ENCODE measurements around the gene RAD17.

RAD17 gene

DNA sequence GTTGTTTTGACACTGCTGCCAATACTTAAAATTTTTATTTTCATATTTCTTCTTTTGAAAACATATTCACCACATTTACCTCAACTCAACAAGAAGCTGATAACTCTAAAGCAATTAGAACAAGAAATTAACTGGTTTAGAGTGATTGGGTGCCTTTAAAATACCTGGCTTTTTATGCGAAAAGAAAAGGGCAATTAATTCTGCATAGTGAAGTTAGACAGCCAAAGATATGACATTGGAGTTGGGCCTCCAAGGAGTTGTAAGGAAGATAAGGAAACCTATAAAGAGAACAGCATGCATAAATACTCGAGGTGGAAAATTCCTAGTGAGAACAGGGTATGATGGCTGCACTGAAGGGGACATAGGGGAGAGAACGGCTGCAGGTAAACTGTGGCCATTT is 9.9 kb upstream of the RAD17 start:
- TF ChIP-seq, protein P1, sequence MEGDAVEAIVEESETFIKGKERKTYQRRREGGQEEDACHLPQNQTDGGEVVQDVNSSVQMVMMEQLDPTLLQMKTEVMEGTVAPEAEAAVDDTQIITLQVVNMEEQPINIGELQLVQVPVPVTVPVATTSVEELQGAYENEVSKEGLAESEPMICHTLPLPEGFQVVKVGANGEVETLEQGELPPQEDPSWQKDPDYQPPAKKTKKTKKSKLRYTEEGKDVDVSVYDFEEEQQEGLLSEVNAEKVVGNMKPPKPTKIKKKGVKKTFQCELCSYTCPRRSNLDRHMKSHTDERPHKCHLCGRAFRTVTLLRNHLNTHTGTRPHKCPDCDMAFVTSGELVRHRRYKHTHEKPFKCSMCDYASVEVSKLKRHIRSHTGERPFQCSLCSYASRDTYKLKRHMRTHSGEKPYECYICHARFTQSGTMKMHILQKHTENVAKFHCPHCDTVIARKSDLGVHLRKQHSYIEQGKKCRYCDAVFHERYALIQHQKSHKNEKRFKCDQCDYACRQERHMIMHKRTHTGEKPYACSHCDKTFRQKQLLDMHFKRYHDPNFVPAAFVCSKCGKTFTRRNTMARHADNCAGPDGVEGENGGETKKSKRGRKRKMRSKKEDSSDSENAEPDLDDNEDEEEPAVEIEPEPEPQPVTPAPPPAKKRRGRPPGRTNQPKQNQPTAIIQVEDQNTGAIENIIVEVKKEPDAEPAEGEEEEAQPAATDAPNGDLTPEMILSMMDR (IDR thresholded peaks at IDR 0.05; ENCODE audit: insufficient read depth, low read length, poor library complexity, severe bottlenecking) = no peak
- no peak for DNase-seq (ENCODE audit: extremely low read depth, insufficient read length)
- H3K4me3 ChIP-seq (replicated peaks; ENCODE audit: low read depth, low read length) = no peak overlapping the region

DNA sequence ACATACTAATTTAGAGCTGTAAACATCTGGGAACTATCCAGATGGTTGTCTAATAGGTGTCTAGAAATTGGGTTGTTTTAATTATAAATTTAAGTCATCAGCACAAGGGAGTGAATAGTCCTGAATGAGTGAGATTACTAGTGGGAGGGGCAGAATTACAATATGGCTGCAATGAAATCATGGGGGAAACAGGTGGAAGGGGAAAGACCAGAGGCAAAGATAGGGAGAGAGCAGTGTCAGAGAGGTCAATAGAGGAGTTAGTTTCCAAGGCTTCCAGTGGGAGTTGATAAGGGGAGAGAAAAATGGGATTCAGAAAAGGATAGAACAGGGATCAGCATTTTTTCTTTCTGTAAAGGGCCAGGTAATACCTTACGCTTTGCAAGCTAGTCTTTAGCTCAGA is 9.2 kb upstream of the RAD17 start:
- H3K36me3 ChIP-seq (ENCODE audit: control insufficient read depth, insufficient read depth, low read length) = peaks cover 9% of the 10 kb centered on the region
- H3K4me3 ChIP-seq (replicated peaks; ENCODE audit: low read depth, low read length) = no peak overlapping the region
- TF ChIP-seq, protein P1 (IDR thresholded peaks at IDR 0.05; ENCODE audit: insufficient read depth, low read length, poor library complexity, severe bottlenecking) = no peak
- DNase-seq (ENCODE audit: extremely low read depth, insufficient read length) = no peak
- H3K27me3 ChIP-seq (replicated peaks; ENCODE audit: control insufficient read depth, insufficient read depth, low read length) = no peaks in the 10 kb centered on the region

More for the DNA sequence above, 9.9 kb upstream of the RAD17 start:
- peaks cover 6% of the 10 kb centered on the region for H3K36me3 ChIP-seq (ENCODE audit: control insufficient read depth, insufficient read depth, low read length)
- no peaks in the 10 kb centered on the region for H3K27me3 ChIP-seq (replicated peaks; ENCODE audit: control insufficient read depth, insufficient read depth, low read length)

DNA sequence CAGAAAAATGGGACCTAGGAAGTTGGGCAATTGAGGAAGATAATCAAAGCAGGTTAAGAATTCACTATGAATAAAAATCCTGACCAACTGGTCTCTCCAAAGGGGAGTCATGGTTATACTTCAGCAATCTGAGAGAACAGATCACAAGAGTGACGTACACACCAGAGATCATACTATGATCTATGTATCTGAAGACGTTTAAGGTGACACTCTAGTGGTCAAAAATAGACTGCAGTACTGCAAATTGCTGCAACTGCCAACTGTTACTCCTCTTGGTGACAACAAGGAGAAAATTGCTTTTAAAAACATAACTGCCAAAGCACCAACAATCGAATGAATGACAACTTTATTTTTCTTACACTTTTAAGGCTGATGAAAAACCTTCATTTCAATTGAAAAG is 5.2 kb upstream of the RAD17 start:
- DNase-seq (ENCODE audit: extremely low read depth, insufficient read length) = no peak
- TF ChIP-seq, protein P1 (IDR thresholded peaks at IDR 0.05; ENCODE audit: insufficient read depth, low read length, poor library complexity, severe bottlenecking) = peak; percentile 39
- Histone ChIP-seq H3K4me3 (replicated peaks; ENCODE audit: low read depth, low read length) (no peak overlapping the region), H3K36me3 (ENCODE audit: control insufficient read depth, insufficient read depth, low read length) (peaks cover 7% of the 10 kb centered on the region), H3K27me3 (replicated peaks; ENCODE audit: control insufficient read depth, insufficient read depth, low read length) (no peaks in the 10 kb centered on the region)

DNA sequence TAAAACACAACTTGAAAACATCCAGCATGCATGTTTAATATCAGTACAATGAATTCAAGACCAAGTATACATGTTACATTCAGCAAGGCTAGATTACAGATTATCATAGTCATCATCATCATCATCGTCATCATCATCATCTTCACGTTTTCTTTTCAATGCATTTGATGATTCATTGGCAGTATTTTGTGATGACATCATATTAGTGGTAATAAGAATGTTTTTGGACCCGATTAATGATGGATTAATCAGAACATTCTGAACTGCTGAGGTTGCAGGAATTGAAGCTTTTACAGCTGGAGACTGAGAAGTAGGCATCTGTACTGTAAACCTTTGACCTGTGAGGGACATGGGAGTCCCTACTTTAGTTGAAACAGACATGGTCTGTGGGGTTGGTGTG is 4.8 kb upstream of the RAD17 start:
- Histone ChIP-seq H3K27me3 (replicated peaks; ENCODE audit: control insufficient read depth, insufficient read depth, low read length) (no peaks in the 10 kb centered on the region), H3K4me3 (replicated peaks; ENCODE audit: low read depth, low read length) (no peak overlapping the region), H3K36me3 (ENCODE audit: control insufficient read depth, insufficient read depth, low read length) (peaks cover 7% of the 10 kb centered on the region)
- DNase-seq (ENCODE audit: extremely low read depth, insufficient read length) = no peak
- TF ChIP-seq, protein P1 (IDR thresholded peaks at IDR 0.05; ENCODE audit: insufficient read depth, low read length, poor library complexity, severe bottlenecking) = no peak

DNA sequence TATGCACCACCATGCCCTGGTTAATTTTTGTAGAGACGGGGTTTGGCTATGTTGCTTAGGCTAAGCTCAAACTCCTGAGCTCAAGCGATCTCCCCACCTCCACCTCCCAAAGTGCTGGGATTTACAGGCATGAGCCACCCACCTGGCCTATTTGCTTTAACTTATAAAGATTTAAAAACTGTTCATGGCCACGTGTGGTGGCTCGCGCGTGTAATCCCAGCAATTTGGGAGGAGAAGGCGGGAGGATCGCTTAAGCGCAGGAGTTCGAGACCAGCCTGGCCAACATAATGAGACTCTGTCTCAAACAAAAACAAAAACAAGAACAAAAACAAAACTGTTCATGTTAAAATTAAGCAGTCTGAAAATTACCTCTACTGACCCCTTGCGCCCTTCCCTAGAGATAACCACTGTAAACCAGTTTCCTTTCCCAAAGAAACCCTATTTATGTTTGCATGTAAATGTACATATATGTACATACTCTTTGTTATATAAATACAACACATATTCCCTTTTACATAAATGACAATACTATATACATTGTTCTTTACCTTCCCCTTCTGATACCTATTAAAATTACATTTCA is 1.8 kb upstream of the RAD17 start:
- Histone ChIP-seq H3K36me3 (ENCODE audit: control insufficient read depth, insufficient read depth, low read length) (peaks cover 5% of the 10 kb centered on the region), H3K4me3 (replicated peaks; ENCODE audit: low read depth, low read length) (peak overlapping the region; percentile 82), H3K27me3 (replicated peaks; ENCODE audit: control insufficient read depth, insufficient read depth, low read length) (no peaks in the 10 kb centered on the region)
- TF ChIP-seq, protein P1 (IDR thresholded peaks at IDR 0.05; ENCODE audit: insufficient read depth, low read length, poor library complexity, severe bottlenecking) = peak; percentile 41
- DNase-seq (ENCODE audit: extremely low read depth, insufficient read length) = no peak

All from GM06990 (cell line).